K562 (cell line): ENCODE measurements around the gene NEU1. TPM values are rescaled to one million over a fixed set of nuclear protein-coding genes. Genes with fewer than 3 reads are reported as not detected.
"Not testable (repeated sequence)": the region's sequence is repeated elsewhere in the genome, so short reads cannot be mapped to it uniquely, and the experiment has no call there.

Experiments used
- ATAC-seq: fragments of 200-7000 bp; cut with Tn5 transposase; 3 replicates; pipeline ENCODE4 v1.9.1; 2020; ENCODE audit warnings: moderate library complexity
- BruUV-seq: library from RNA; stranded (reverse); fragments of 400-500 nt; replicated peaks from 2 replicates; lab custom pipeline; 2021; lab: Mats Ljungman, UMichigan
- CTCF ChIA-PET: fragments of 300-600 bp; formaldehyde crosslinking; extraction: SDS; loops from one replicate; lab custom pipeline; 2021; ENCODE audit warnings: low intra/inter-chr PET ratio; lab: Yijun Ruan, JAX
- POLR2A ChIA-PET: fragments of 300-600, 350-650 bp; sonication (Branson Sonifier 250); formaldehyde crosslinking; extraction: SDS; loops from one replicate; lab custom pipeline; 2021; ENCODE audit warnings: antibody characterized with exemption, inconsistent platforms; lab: Yijun Ruan, JAX
- DNase-seq, 4 experiments: peaks; one replicate each; pipeline versions ENCODE4 v3.0.0 to v3.0.0-alpha.2; 2011 to 2018; ENCODE audit warnings: low spot score in 3 of 4, mixed read lengths in 3 of 4; ENCODE audit errors: extremely low read depth in 1 of 4
- FAIRE-seq: peaks from 2 replicates; lab custom pipeline; 2011; peaks lifted over from hg19 to GRCh38; lab: Jason Lieb, UNC
- H2AFZ ChIP-seq: 2 replicates; pipeline ENCODE4 v1.6.0; 2011; ENCODE audit warnings: low read depth, low read length, control low read depth, inconsistent platforms
- H3K27ac ChIP-seq: fragments of 200-600 bp; 3 replicates; pipeline ENCODE4 v1.8.0; 2011; ENCODE audit warnings: low read depth, mild to moderate bottlenecking, control low read depth, inconsistent platforms, low read length, moderate library complexity, mixed read lengths; ENCODE audit errors: extremely low read depth
- H3K27me3 ChIP-seq, 2 experiments: fragments of 300-600 bp in 1 of 2; 2 replicates in 1 of 2; 3 replicates in 1 of 2; pipeline versions ENCODE4 v1.6.0 to v1.8.0; 2011; ENCODE audit warnings: inconsistent platforms in 2 of 2, low read length in 2 of 2, mild to moderate bottlenecking in 1 of 2, mixed read lengths in 1 of 2, moderate library complexity in 1 of 2; ENCODE audit not compliant: control insufficient read depth in 2 of 2, insufficient read depth in 2 of 2
- H3K36me3 ChIP-seq: fragments of 300-600 bp; 3 replicates; pipeline ENCODE4 v1.8.0; 2011; ENCODE audit warnings: mild to moderate bottlenecking, low read length, inconsistent platforms; ENCODE audit not compliant: control insufficient read depth, insufficient read depth
- H3K4me1 ChIP-seq, 2 experiments: fragments of 200-600 bp in 1 of 2; replicated peaks in 1 of 2; 2 replicates in 1 of 2; 3 replicates in 1 of 2; pipeline versions ENCODE4 v1.5.1 to v1.8.0; 2011; ENCODE audit warnings: inconsistent platforms in 2 of 2, low read length in 2 of 2, mild to moderate bottlenecking in 1 of 2, mixed read lengths in 1 of 2, moderate library complexity in 1 of 2; ENCODE audit not compliant: control insufficient read depth in 2 of 2, insufficient read depth in 2 of 2
- H3K4me2 ChIP-seq: 2 replicates; pipeline ENCODE4 v1.6.1; 2011; ENCODE audit warnings: low read length, control low read depth, inconsistent platforms, mixed read lengths; ENCODE audit not compliant: insufficient read depth
- H3K4me3 ChIP-seq: fragments of 200-600 bp; sonication (generic), shearing (Covaris generic); 2 replicates; pipeline ENCODE4 v1.5.1; 2016; ENCODE audit warnings: control low read depth, inconsistent platforms
- H3K79me2 ChIP-seq: fragments of 200-600 bp; 3 replicates; pipeline ENCODE4 v1.8.0; 2011; ENCODE audit warnings: low read length, inconsistent platforms; ENCODE audit not compliant: control insufficient read depth, insufficient read depth
- H3K9ac ChIP-seq, 2 experiments: 2 replicates each; pipeline versions ENCODE4 v1.6.0 to v1.6.1; 2011; ENCODE audit warnings: low read depth in 2 of 2, low read length in 2 of 2, control low read depth in 1 of 2, inconsistent platforms in 1 of 2, mild to moderate bottlenecking in 1 of 2, mixed read lengths in 1 of 2; ENCODE audit not compliant: insufficient read depth in 1 of 2
- H3K9me1 ChIP-seq: one replicate; pipeline ENCODE4 v1.6.0; 2011; ENCODE audit warnings: inconsistent platforms, mild to moderate bottlenecking, low read length, moderate library complexity; ENCODE audit not compliant: control insufficient read depth, insufficient read depth
- H3K9me3 ChIP-seq: replicated peaks from 2 replicates; pipeline ENCODE4 v1.5.1; 2011; ENCODE audit warnings: low read depth, low read length, inconsistent platforms; ENCODE audit not compliant: control insufficient read depth, insufficient read depth
- H4K20me1 ChIP-seq: replicated peaks from 2 replicates; pipeline ENCODE4 v1.6.1; 2011; ENCODE audit warnings: low read length, inconsistent platforms, mixed read lengths; ENCODE audit not compliant: control insufficient read depth, insufficient read depth
- E2F4 ChIP-seq: sonication (generic); formaldehyde crosslinking; IDR thresholded peaks from 2 replicates; pipeline ENCODE4 v1.8.0; 2022; ENCODE audit warnings: mild to moderate bottlenecking, low read depth, missing genetic modification reagents
- HSF4 ChIP-seq: fragments of 250-450 bp; sonication (Bioruptor Pico); IDR thresholded peaks from 2 replicates; pipeline ENCODE4 v2.1.2; 2022; ENCODE audit warnings: mild to moderate bottlenecking, moderate library complexity, borderline replicate concordance
- MLLT1 ChIP-seq, 2 experiments: fragments of 450-650 bp; IDR thresholded peaks; 2 replicates each; pipeline ENCODE4 v1.6.1; 2016
- MYC ChIP-seq, 2 experiments: fragments of 250-450 bp in 1 of 2; sonication (Bioruptor Pico) in 1 of 2; IDR thresholded peaks; 2 replicates each; pipeline versions ENCODE4 v1.5.1 to v1.6.1; 2012 to 2021; ENCODE audit warnings: low read depth in 2 of 2, borderline replicate concordance in 1 of 2, improper control_type of control experiment in 1 of 2, low read length in 1 of 2, mild to moderate bottlenecking in 1 of 2, moderate library complexity in 1 of 2
- WGBS: fragments of 100-300 bp; shearing (Covaris generic); methylation state at CpG from one replicate; pipeline ENCODE4 v1.1.6; 2016; ENCODE audit warnings: low coverage, mixed read lengths; ENCODE audit not compliant: insufficient coverage; ENCODE audit errors: missing lambda C conversion rate; 5-methylcytosine and 5-hydroxymethylcytosine counted together
- in situ Hi-C: fragments of 300-500 bp; cut with MboI; formaldehyde crosslinking; loops from 4 replicates; pipeline ENCODE4 v1.15.0; 2018; ENCODE audit warnings: inconsistent platforms, mixed read lengths
- intact Hi-C: fragments of 100-400 bp; cut with micrococcal nuclease; formaldehyde crosslinking; loops from 2 replicates; pipeline ENCODE4 v1.14.2; 2022
- polyA plus RNA-seq, 8 experiments: library from polyadenylated mRNA; depleted of rRNA in 4 of 8; stranded (reverse) in 5 of 8; unstranded in 3 of 8; fragments of >200 nt; fragmentation: Nextera tagmentation in 2 of 8; fragmentation: Illumina TruSeq in 1 of 8; extraction: Ambion mirVana in 2 of 8; extraction: Trizol in 1 of 8; gene quantifications; 2 replicates each; pipeline versions ENCODE4 v1.2.1 to v1.2.3, GENCODE V29; 2011 to 2014; ENCODE audit warnings: inconsistent platforms in 1 of 8, missing spikeins in 1 of 8
- total RNA-seq, 7 experiments: library from RNA; depleted of rRNA in 6 of 7; stranded (reverse); fragments of >200 nt in 6 of 7; fragmentation: Illumina TruSeq in 2 of 7; extraction: Trizol in 2 of 7; gene quantifications; 2 replicates each; pipeline versions ENCODE4 v1.2.1 to v1.2.3, GENCODE V29; 2011 to 2021; ENCODE audit warnings: low replicate concordance in 1 of 7
- TF ChIP-seq, protein P1 (sequence below): sonication (generic); formaldehyde crosslinking; IDR thresholded peaks from 2 replicates; pipeline ENCODE4 v1.8.0; 2022; ENCODE audit warnings: mild to moderate bottlenecking, missing genetic modification reagents
- TF ChIP-seq, protein P2 (sequence below): fragments of 250-450 bp; sonication (Bioruptor Pico); IDR thresholded peaks from 2 replicates; pipeline ENCODE4 v1.4.0; 2020; ENCODE audit warnings: mild to moderate bottlenecking
- TF ChIP-seq, protein P3 (sequence below): fragments of 250-450 bp; sonication (Bioruptor Pico); IDR thresholded peaks from 2 replicates; pipeline ENCODE4 v1.8.0; 2022; ENCODE audit warnings: moderate library complexity, mild to moderate bottlenecking, inconsistent platforms

Gene NEU1
- total and polyA plus RNA-seq, 9 of the 15 experiments (the other 6 are each of a cell fraction or from before 2014, with no cell fraction given) = 14.8 to 67.8 (median 51.0) TPM

DNA sequence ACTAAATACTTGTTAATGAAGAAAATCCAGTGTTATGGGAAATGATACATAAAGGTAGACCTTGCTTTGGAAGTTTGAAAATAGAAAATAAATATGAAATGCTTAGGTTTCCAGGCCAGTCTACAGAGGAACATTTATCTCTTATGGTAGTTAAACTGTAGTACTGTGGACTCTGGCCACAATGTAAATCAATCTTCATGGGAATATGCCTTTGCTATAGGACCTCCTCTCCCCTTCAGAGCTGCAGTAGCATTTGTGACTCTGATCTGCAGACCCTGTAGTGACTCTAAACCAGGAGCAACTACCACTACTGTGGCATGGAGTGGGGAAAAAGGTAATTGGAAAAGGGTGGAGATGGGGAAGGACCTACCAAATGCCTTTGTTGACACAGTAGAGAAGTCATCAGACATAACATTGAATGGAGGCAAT, 42.7 kb downstream of the NEU1 start (continued):
- no peak for TF ChIP-seq MLLT1 (IDR thresholded peaks at IDR 0.05)
- TF ChIP-seq, protein P1, sequence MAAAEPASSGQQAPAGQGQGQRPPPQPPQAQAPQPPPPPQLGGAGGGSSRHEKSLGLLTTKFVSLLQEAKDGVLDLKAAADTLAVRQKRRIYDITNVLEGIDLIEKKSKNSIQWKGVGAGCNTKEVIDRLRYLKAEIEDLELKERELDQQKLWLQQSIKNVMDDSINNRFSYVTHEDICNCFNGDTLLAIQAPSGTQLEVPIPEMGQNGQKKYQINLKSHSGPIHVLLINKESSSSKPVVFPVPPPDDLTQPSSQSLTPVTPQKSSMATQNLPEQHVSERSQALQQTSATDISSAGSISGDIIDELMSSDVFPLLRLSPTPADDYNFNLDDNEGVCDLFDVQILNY = no peak
- TF ChIP-seq, protein P2, sequence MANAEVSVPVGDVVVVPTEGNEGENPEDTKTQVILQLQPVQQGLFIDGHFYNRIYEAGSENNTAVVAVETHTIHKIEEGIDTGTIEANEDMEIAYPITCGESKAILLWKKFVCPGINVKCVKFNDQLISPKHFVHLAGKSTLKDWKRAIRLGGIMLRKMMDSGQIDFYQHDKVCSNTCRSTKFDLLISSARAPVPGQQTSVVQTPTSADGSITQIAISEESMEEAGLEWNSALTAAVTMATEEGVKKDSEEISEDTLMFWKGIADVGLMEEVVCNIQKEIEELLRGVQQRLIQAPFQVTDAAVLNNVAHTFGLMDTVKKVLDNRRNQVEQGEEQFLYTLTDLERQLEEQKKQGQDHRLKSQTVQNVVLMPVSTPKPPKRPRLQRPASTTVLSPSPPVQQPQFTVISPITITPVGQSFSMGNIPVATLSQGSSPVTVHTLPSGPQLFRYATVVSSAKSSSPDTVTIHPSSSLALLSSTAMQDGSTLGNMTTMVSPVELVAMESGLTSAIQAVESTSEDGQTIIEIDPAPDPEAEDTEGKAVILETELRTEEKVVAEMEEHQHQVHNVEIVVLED = no peak

DNA sequence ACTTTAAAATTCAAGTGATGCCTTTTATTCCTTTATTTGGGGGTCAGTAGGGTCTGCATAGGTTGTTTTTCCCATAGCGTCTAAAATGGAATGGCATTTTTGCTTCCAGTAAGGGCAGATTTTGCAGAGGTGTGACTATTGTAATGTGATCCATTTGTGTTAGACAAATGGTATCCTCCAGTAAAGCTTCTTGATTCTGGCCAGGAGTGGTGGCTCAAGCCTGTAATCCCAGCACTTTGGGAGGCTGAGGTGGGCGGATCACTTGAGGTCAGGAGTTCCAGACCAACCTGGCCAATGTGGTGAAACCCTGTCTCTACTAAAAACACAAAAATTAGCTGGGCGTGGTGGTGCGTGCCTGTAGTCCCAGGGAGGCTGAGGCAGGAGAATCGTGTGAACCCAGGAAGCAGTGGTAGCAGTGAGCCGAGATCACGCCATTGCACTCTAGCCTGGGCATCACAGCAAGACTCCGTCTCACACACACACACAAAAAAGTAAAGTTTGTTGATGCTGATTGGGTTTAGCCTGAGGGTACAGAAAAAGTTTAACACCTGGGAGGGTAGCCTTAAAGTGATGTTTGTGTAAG, 44.6 kb downstream of the NEU1 start:
- WGBS = 3% methylated on average over 8 of the region's 8 CpGs
- Histone ChIP-seq H3K9ac (peak overlapping the region; percentile 53 to 82), H3K4me3 (peak overlapping the region; percentile 54), H4K20me1 (peaks cover 16% of the 10 kb centered on the region), H3K27ac (peak overlapping the region; percentile 21; the same call in 2 of the 3 replicates), H3K4me2 (peak overlapping the region; percentile 89), H3K4me1 (peaks cover 41 to 52% of the 10 kb centered on the region in 2 experiments), H3K36me3 (peaks cover 23% of the 10 kb centered on the region), H3K79me2 (peaks cover 68% of the 10 kb centered on the region)
- H3K9me1 ChIP-seq; CTCF ChIA-PET; intact Hi-C loops; H3K27me3 ChIP-seq; in situ Hi-C loops; FAIRE-seq; H3K9me3 ChIP-seq; DNase-seq; ATAC-seq; H2AFZ ChIP-seq; BruUV-seq; TF ChIP-seq MYC (IDR thresholded peaks at IDR 0.05; ENCODE audit: low read depth, low read length): not testable (repeated sequence)
- POLR2A ChIA-PET = interaction anchor here (0.5 to 1.9 kb wide), 17 partner anchors 9 to 267 kb away, joined by 3 to 20 read pairs (median 4); partner anchors contain the start of genes CLIC1, GPANK1, HSPA1B and LSM2
- TF ChIP-seq HSF4 (CRISPR knock-in tag) (peak; percentile 70; the same call in 1 of the 2 replicates), MYC (CRISPR knock-in tag; IDR thresholded peaks at IDR 0.05; ENCODE audit: borderline replicate concordance, low read depth) (peak; percentile 7; the same call in 1 of the 2 replicates), E2F4 (peak; percentile 77; the same call in 1 of the 2 replicates)
- TF ChIP-seq, protein P3, sequence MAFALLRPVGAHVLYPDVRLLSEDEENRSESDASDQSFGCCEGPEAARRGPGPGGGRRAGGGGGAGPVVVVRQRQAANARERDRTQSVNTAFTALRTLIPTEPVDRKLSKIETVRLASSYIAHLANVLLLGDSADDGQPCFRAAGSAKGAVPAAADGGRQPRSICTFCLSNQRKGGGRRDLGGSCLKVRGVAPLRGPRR (CRISPR knock-in tag) = peak; percentile 4; the same call in 1 of the 2 replicates
